Natural killer cell treated with Interleukin-12 subunit alpha and Interleukin-12 subunit beta and Interleukin-15 and Interleukin-18, amount 100 ng/mL, for 72 hours (primary cell): ENCODE data around the gene SLC25A5. TPM values are rescaled to one million over a fixed set of nuclear protein-coding genes. Genes with fewer than 3 reads are reported as not detected.
"Not testable (repeated sequence)": the region's sequence is repeated elsewhere in the genome, so short reads cannot be mapped to it uniquely, and the experiment has no call there.

Experiments
- ATAC-seq, 2 donors: fragments of 150-1000 bp; cut with Tn5 transposase in 1 of 2; sonication (Bioruptor Pico), chemical (Tn5 transposase) in 1 of 2; 2 replicates each; pipeline ENCODE4 v1.10.0; 2021
- DNase-seq: peaks from one replicate; pipeline ENCODE4 v3.0.0; 2022; ENCODE audit warnings: low spot score
- H3K27ac Mint-ChIP-seq, 2 donors: 1 replicate in 1 of 2; 2 replicates in 1 of 2; pipeline ENCODE4 v1.8.0; 2022; ENCODE audit warnings: mixed read lengths in 2 of 2, mild to moderate bottlenecking in 1 of 2, moderate library complexity in 1 of 2
- H3K27me3 Mint-ChIP-seq, 2 donors: 1 replicate in 1 of 2; 2 replicates in 1 of 2; pipeline ENCODE4 v1.8.0; 2022; ENCODE audit warnings: mixed read lengths in 2 of 2
- H3K36me3 Mint-ChIP-seq: one replicate; pipeline ENCODE4 v1.8.0; 2022; ENCODE audit warnings: mixed read lengths
- H3K4me1 Mint-ChIP-seq, 2 donors: 1 replicate in 1 of 2; 2 replicates in 1 of 2; pipeline ENCODE4 v1.8.0; 2022; ENCODE audit warnings: low read depth in 2 of 2, mixed read lengths in 2 of 2, mild to moderate bottlenecking in 1 of 2
- H3K4me3 Mint-ChIP-seq: one replicate; pipeline ENCODE4 v1.8.0; 2022; ENCODE audit warnings: mixed read lengths
- H3K9me3 Mint-ChIP-seq: 2 replicates; pipeline ENCODE4 v1.8.0; 2022; ENCODE audit warnings: mixed read lengths
- total RNA-seq, 2 donors: library from RNA; stranded (reverse); gene quantifications; one replicate each; pipeline ENCODE4 v1.2.3, GENCODE V29; 2022

The SLC25A5 gene
- total RNA-seq, 2 donors from 2014 or later = 352 to 473 TPM

- Mint-ChIP-seq H3K9me3 (no peaks in the 10 kb centered on the region), H3K36me3 (no peaks in the 10 kb centered on the region), H3K27me3 (peaks cover 0 to 3% of the 10 kb centered on the region in 2 donors), H3K4me3 (no peak overlapping the region), H3K27ac (no peak overlapping the region), H3K4me1 (peaks cover 0 to 2% of the 10 kb centered on the region in 2 donors)
- DNase-seq = no peak
- peak in 1 of 2 donors; percentile 40 for ATAC-seq
These were observed 34.7 kb downstream of the SLC25A5 start for GRCh38 chrX:119502727-119503483.

GRCh38 chrX:119503484-119503861 is 35.2 kb downstream of the SLC25A5 start:
- Mint-ChIP-seq H3K4me1 (peaks cover 0 to 2% of the 10 kb centered on the region in 2 donors), H3K36me3 (no peaks in the 10 kb centered on the region), H3K9me3 (no peaks in the 10 kb centered on the region), H3K27me3 (peaks cover 0 to 3% of the 10 kb centered on the region in 2 donors), H3K27ac (no peak overlapping the region), H3K4me3 (no peak overlapping the region)
- ATAC-seq (no peak), DNase-seq (no peak)

- not testable (repeated sequence) for ATAC-seq, H3K4me1 Mint-ChIP-seq, H3K27me3 Mint-ChIP-seq
These were observed 36.9 kb downstream of the SLC25A5 start for GRCh38 chrX:119505145-119505544.

GRCh38 chrX:119505945-119506344 is 37.7 kb downstream of the SLC25A5 start:
- peaks cover 0 to 2% of the 10 kb centered on the region in 2 donors for H3K4me1 Mint-ChIP-seq
- H3K36me3 Mint-ChIP-seq = no peaks in the 10 kb centered on the region
- no peak for ATAC-seq
- H3K9me3 Mint-ChIP-seq = no peaks in the 10 kb centered on the region
- no peak overlapping the region for H3K27ac Mint-ChIP-seq
- H3K4me3 Mint-ChIP-seq = no peak overlapping the region
- no peak for DNase-seq
- peaks cover 0 to 3% of the 10 kb centered on the region in 2 donors for H3K27me3 Mint-ChIP-seq

More at GRCh38 chrX:119505145-119505544, 36.9 kb downstream of the SLC25A5 start:
- not testable (repeated sequence) for DNase-seq, H3K4me3 Mint-ChIP-seq, H3K36me3 Mint-ChIP-seq, H3K9me3 Mint-ChIP-seq, H3K27ac Mint-ChIP-seq

GRCh38 chrX:119507206-119507605 is 39.0 kb downstream of the SLC25A5 start:
- no peak for ATAC-seq
- peaks cover 0 to 2% of the 10 kb centered on the region in 2 donors for H3K4me1 Mint-ChIP-seq

GRCh38 chrX:119512146-119512800 is 44.0 kb downstream of the SLC25A5 start:
- H3K27me3 Mint-ChIP-seq = peaks cover 0 to 3% of the 10 kb centered on the region in 2 donors
- no peak overlapping the region for H3K4me3 Mint-ChIP-seq
- DNase-seq = no peak
- H3K36me3 Mint-ChIP-seq = no peaks in the 10 kb centered on the region
- H3K27ac Mint-ChIP-seq = no peak overlapping the region
- peaks cover 3 to 7% of the 10 kb centered on the region in 2 donors for H3K4me1 Mint-ChIP-seq
- ATAC-seq = peak; percentile 57 to 60
- no peaks in the 10 kb centered on the region for H3K9me3 Mint-ChIP-seq

More at GRCh38 chrX:119507206-119507605, 39.0 kb downstream of the SLC25A5 start:
- H3K4me3 Mint-ChIP-seq = no peak overlapping the region
- no peak overlapping the region for H3K27ac Mint-ChIP-seq
- no peaks in the 10 kb centered on the region for H3K9me3 Mint-ChIP-seq
- no peak for DNase-seq
- H3K36me3 Mint-ChIP-seq = no peaks in the 10 kb centered on the region
- peaks cover 0 to 3% of the 10 kb centered on the region in 2 donors for H3K27me3 Mint-ChIP-seq

GRCh38 chrX:119516157-119516702 is 48.0 kb downstream of the SLC25A5 start:
- ATAC-seq (peak; percentile 72 to 86), DNase-seq (no peak)
- Mint-ChIP-seq H3K4me1 (peaks cover 3 to 7% of the 10 kb centered on the region in 2 donors), H3K4me3 (no peak overlapping the region), H3K27ac (no peak overlapping the region), H3K27me3 (peaks cover 0 to 7% of the 10 kb centered on the region in 2 donors), H3K9me3 (no peaks in the 10 kb centered on the region), H3K36me3 (no peaks in the 10 kb centered on the region)

- H3K9me3 Mint-ChIP-seq = no peaks in the 10 kb centered on the region
- no peak overlapping the region for H3K4me3 Mint-ChIP-seq
- DNase-seq (no peak), ATAC-seq (no peak)
- H3K4me1 Mint-ChIP-seq = peaks cover 3 to 7% of the 10 kb centered on the region in 2 donors
- H3K27me3 Mint-ChIP-seq = peaks cover 0 to 7% of the 10 kb centered on the region in 2 donors
- no peaks in the 10 kb centered on the region for H3K36me3 Mint-ChIP-seq
- H3K27ac Mint-ChIP-seq = no peak overlapping the region
These were observed 50.1 kb downstream of the SLC25A5 start for GRCh38 chrX:119518371-119518770.

Other genes with a start within 250 kb of the SLC25A5 start
- 10 to 100 TPM; 27.4 to 29.0 TPM for gene PGRMC1, start 232.2 kb upstream of the SLC25A5 start, total RNA-seq
- 1 to 10 TPM; 4.7 to 6.4 TPM for gene SLC25A43, start 69.1 kb upstream of the SLC25A5 start, total RNA-seq
- gene STEEP1, start 97.0 kb downstream of the SLC25A5 start, total RNA-seq = 10 to 100 TPM; 20.8 to 24.2 TPM
- gene UBE2A, start 106.1 kb downstream of the SLC25A5 start, total RNA-seq = 10 to 100 TPM; 58.3 to 60.0 TPM
- 10 to 100 TPM; 15.8 to 24.4 TPM for gene NKRF, start 138.0 kb downstream of the SLC25A5 start, total RNA-seq
- gene SEPTIN6, start 224.7 kb downstream of the SLC25A5 start, total RNA-seq = 10 to 100 TPM; 79.7 to 84.0 TPM